Measurements from ENCODE around the gene STAMBPL1. TPM values are rescaled to one million over a fixed set of nuclear protein-coding genes. Genes with fewer than 3 reads are reported as not detected.
A peak's percentile ranks its signal among the peaks of the same experiment; 100 is the strongest.

The STAMBPL1 gene
- polyA plus RNA-seq (2013, experiment 1 of 2): 8.3 TPM
- polyA plus RNA-seq (2013, experiment 2 of 2): 9.1 TPM

- Histone ChIP-seq H4K8ac (ENCODE audit: low read length) (peak within 1 kb of the TSS; percentile 96), H4K91ac (ENCODE audit: low read length) (peak within 1 kb of the TSS; percentile 98), H3K18ac (ENCODE audit: low read depth in 1 of 2, low read length in 2 of 2) (peak within 1 kb of the TSS; percentile 98 to 99), H2AFZ (ENCODE audit: low read depth, low read length) (peak within 1 kb of the TSS; percentile 66), H3K9me3 (ENCODE audit: control insufficient read depth, low read length) (no peaks in the 10 kb centered on the region), H3K14ac (ENCODE audit: low read length in 2 of 2) (peak within 1 kb of the TSS in 1 of 2 experiments; percentile 97), H3K79me1 (replicated peaks; ENCODE audit: low read length, poor library complexity, severe bottlenecking) (peaks cover 2% of the 10 kb centered on the region), H2BK15ac (ENCODE audit: low read depth, poor library complexity, severe bottlenecking) (peak within 1 kb of the TSS; percentile 100), H2BK120ac (ENCODE audit: low read depth, low read length) (peak within 1 kb of the TSS; percentile 89), H2AK5ac (ENCODE audit: low read length, severe bottlenecking) (peak within 1 kb of the TSS; percentile 24), H3K27ac (ENCODE audit: low read length, poor library complexity, severe bottlenecking) (peak within 1 kb of the TSS; percentile 96), H3K27me3 (ENCODE audit: control insufficient read depth in 1 of 2, insufficient read depth in 1 of 2, low read length in 2 of 2) (no peaks in the 10 kb centered on the region), H2BK5ac (ENCODE audit: low read depth, low read length, poor library complexity, severe bottlenecking) (peak within 1 kb of the TSS; percentile 85), H3K4me2 (ENCODE audit: low read length, poor library complexity, severe bottlenecking) (peak within 1 kb of the TSS; percentile 81), H3K4ac (ENCODE audit: low read depth in 1 of 2, low read length in 2 of 2) (peak within 1 kb of the TSS; percentile 92 to 98), H2BK12ac (ENCODE audit: low read length in 2 of 2) (peak within 1 kb of the TSS; percentile 61 to 99), H3K36me3 (ENCODE audit: control insufficient read depth in 1 of 2, insufficient read depth in 2 of 2, low read depth in 1 of 2, low read length in 2 of 2) (no peaks in the 10 kb centered on the region), H3K4me3 (ENCODE audit: insufficient read depth in 1 of 2, low read depth in 1 of 2, low read length in 2 of 2) (peak within 1 kb of the TSS; percentile 88 to 99), H3K4me1 (ENCODE audit: control insufficient read depth, insufficient read depth, low read depth, low read length) (no peaks in the 10 kb centered on the region), H3K9ac (ENCODE audit: low read length) (peak within 1 kb of the TSS; percentile 94), H3K23ac (ENCODE audit: low read length in 2 of 2) (peak within 1 kb of the TSS; percentile 91 to 100)
- no peak for DNase-seq
- WGBS: 3% methylated on average over 22 of the region's 26 CpGs
Observed at GRCh38 chr10:88879534-88880281, at the start of gene STAMBPL1. Gene STAMBPL1, plus strand, starts transcription at chr10:88880245. Its CDS starts 21,464 bp downstream, at chr10:88901709.

GRCh38 chr10:88830643-88831268 lies 49.3 kb upstream of the STAMBPL1 start:
- H3K23ac ChIP-seq (ENCODE audit: low read length in 2 of 2): no peak overlapping the region
- no peak overlapping the region for H3K18ac ChIP-seq (ENCODE audit: low read depth in 1 of 2, low read length in 2 of 2)
- H3K9ac ChIP-seq (ENCODE audit: low read length): no peak overlapping the region
- no peaks in the 10 kb centered on the region for H3K36me3 ChIP-seq (ENCODE audit: control insufficient read depth in 1 of 2, insufficient read depth in 2 of 2, low read depth in 1 of 2, low read length in 2 of 2)
- H3K9me3 ChIP-seq (ENCODE audit: control insufficient read depth, low read length): no peaks in the 10 kb centered on the region
- H4K91ac ChIP-seq (ENCODE audit: low read length): no peak overlapping the region
- H2BK15ac ChIP-seq (ENCODE audit: low read depth, poor library complexity, severe bottlenecking): no peak overlapping the region
- no peak overlapping the region for H3K4ac ChIP-seq (ENCODE audit: low read depth in 1 of 2, low read length in 2 of 2)
- no peak overlapping the region for H2AK5ac ChIP-seq (ENCODE audit: low read length, severe bottlenecking)
- no peak overlapping the region for H3K14ac ChIP-seq (ENCODE audit: low read length in 2 of 2)
- H3K4me2 ChIP-seq (ENCODE audit: low read length, poor library complexity, severe bottlenecking): no peak overlapping the region
- H2AFZ ChIP-seq (ENCODE audit: low read depth, low read length): no peak overlapping the region
- DNase-seq: no peak
- H3K4me3 ChIP-seq (ENCODE audit: insufficient read depth in 1 of 2, low read depth in 1 of 2, low read length in 2 of 2): no peak overlapping the region
- H2BK120ac ChIP-seq (ENCODE audit: low read depth, low read length): no peak overlapping the region
- H4K8ac ChIP-seq (ENCODE audit: low read length): no peak overlapping the region
- WGBS: 87% methylated on average over 8 of the region's 9 CpGs
- no peak overlapping the region for H2BK12ac ChIP-seq (ENCODE audit: low read length in 2 of 2)
- H3K27me3 ChIP-seq (ENCODE audit: control insufficient read depth in 1 of 2, insufficient read depth in 1 of 2, low read length in 2 of 2): no peaks in the 10 kb centered on the region
- no peaks in the 10 kb centered on the region for H3K79me1 ChIP-seq (replicated peaks; ENCODE audit: low read length, poor library complexity, severe bottlenecking)
- no peaks in the 10 kb centered on the region for H3K4me1 ChIP-seq (ENCODE audit: control insufficient read depth, insufficient read depth, low read depth, low read length)
- no peak overlapping the region for H3K27ac ChIP-seq (ENCODE audit: low read length, poor library complexity, severe bottlenecking)
- no peak overlapping the region for H2BK5ac ChIP-seq (ENCODE audit: low read depth, low read length, poor library complexity, severe bottlenecking)

- no peaks in the 10 kb centered on the region for H3K79me1 ChIP-seq (replicated peaks; ENCODE audit: low read length, poor library complexity, severe bottlenecking)
- no peak for DNase-seq
- H3K9me3 ChIP-seq (ENCODE audit: control insufficient read depth, low read length): no peaks in the 10 kb centered on the region
- H3K36me3 ChIP-seq (ENCODE audit: control insufficient read depth in 1 of 2, insufficient read depth in 2 of 2, low read depth in 1 of 2, low read length in 2 of 2): no peaks in the 10 kb centered on the region
- no peak overlapping the region for H3K4me3 ChIP-seq (ENCODE audit: insufficient read depth in 1 of 2, low read depth in 1 of 2, low read length in 2 of 2)
- no peak overlapping the region for H2BK120ac ChIP-seq (ENCODE audit: low read depth, low read length)
- H4K8ac ChIP-seq (ENCODE audit: low read length): no peak overlapping the region
- no peak overlapping the region for H2BK15ac ChIP-seq (ENCODE audit: low read depth, poor library complexity, severe bottlenecking)
- H2AFZ ChIP-seq (ENCODE audit: low read depth, low read length): no peak overlapping the region
- H2AK5ac ChIP-seq (ENCODE audit: low read length, severe bottlenecking): no peak overlapping the region
- no peak overlapping the region for H3K9ac ChIP-seq (ENCODE audit: low read length)
- H3K27me3 ChIP-seq (ENCODE audit: control insufficient read depth in 1 of 2, insufficient read depth in 1 of 2, low read length in 2 of 2): no peaks in the 10 kb centered on the region
- no peak overlapping the region for H4K91ac ChIP-seq (ENCODE audit: low read length)
- no peak overlapping the region for H3K14ac ChIP-seq (ENCODE audit: low read length in 2 of 2)
- H3K4me2 ChIP-seq (ENCODE audit: low read length, poor library complexity, severe bottlenecking): no peak overlapping the region
- H2BK5ac ChIP-seq (ENCODE audit: low read depth, low read length, poor library complexity, severe bottlenecking): no peak overlapping the region
- H3K27ac ChIP-seq (ENCODE audit: low read length, poor library complexity, severe bottlenecking): no peak overlapping the region
- WGBS: 63% methylated on average over 5 of the region's 8 CpGs
- H2BK12ac ChIP-seq (ENCODE audit: low read length in 2 of 2): no peak overlapping the region
- no peak overlapping the region for H3K23ac ChIP-seq (ENCODE audit: low read length in 2 of 2)
- H3K18ac ChIP-seq (ENCODE audit: low read depth in 1 of 2, low read length in 2 of 2): no peak overlapping the region
- no peak overlapping the region for H3K4ac ChIP-seq (ENCODE audit: low read depth in 1 of 2, low read length in 2 of 2)
- H3K4me1 ChIP-seq (ENCODE audit: control insufficient read depth, insufficient read depth, low read depth, low read length): no peaks in the 10 kb centered on the region
Observed at GRCh38 chr10:88831709-88832108, 48.3 kb upstream of the STAMBPL1 start.

- Histone ChIP-seq H3K27ac (ENCODE audit: low read length, poor library complexity, severe bottlenecking) (no peak overlapping the region), H3K14ac (ENCODE audit: low read length in 2 of 2) (no peak overlapping the region), H3K4me1 (ENCODE audit: control insufficient read depth, insufficient read depth, low read depth, low read length) (no peaks in the 10 kb centered on the region), H3K4me2 (ENCODE audit: low read length, poor library complexity, severe bottlenecking) (no peak overlapping the region), H3K36me3 (ENCODE audit: control insufficient read depth in 1 of 2, insufficient read depth in 2 of 2, low read depth in 1 of 2, low read length in 2 of 2) (no peaks in the 10 kb centered on the region), H3K27me3 (ENCODE audit: control insufficient read depth in 1 of 2, insufficient read depth in 1 of 2, low read length in 2 of 2) (no peaks in the 10 kb centered on the region), H2BK12ac (ENCODE audit: low read length in 2 of 2) (no peak overlapping the region), H3K4me3 (ENCODE audit: insufficient read depth in 1 of 2, low read depth in 1 of 2, low read length in 2 of 2) (no peak overlapping the region), H2AFZ (ENCODE audit: low read depth, low read length) (no peak overlapping the region), H2BK15ac (ENCODE audit: low read depth, poor library complexity, severe bottlenecking) (no peak overlapping the region), H3K23ac (ENCODE audit: low read length in 2 of 2) (no peak overlapping the region), H3K9ac (ENCODE audit: low read length) (no peak overlapping the region), H3K4ac (ENCODE audit: low read depth in 1 of 2, low read length in 2 of 2) (no peak overlapping the region), H4K8ac (ENCODE audit: low read length) (no peak overlapping the region), H3K9me3 (ENCODE audit: control insufficient read depth, low read length) (no peaks in the 10 kb centered on the region), H4K91ac (ENCODE audit: low read length) (no peak overlapping the region), H3K79me1 (replicated peaks; ENCODE audit: low read length, poor library complexity, severe bottlenecking) (no peaks in the 10 kb centered on the region), H3K18ac (ENCODE audit: low read depth in 1 of 2, low read length in 2 of 2) (no peak overlapping the region), H2AK5ac (ENCODE audit: low read length, severe bottlenecking) (no peak overlapping the region), H2BK120ac (ENCODE audit: low read depth, low read length) (no peak overlapping the region), H2BK5ac (ENCODE audit: low read depth, low read length, poor library complexity, severe bottlenecking) (no peak overlapping the region)
- DNase-seq: no peak
Observed at GRCh38 chr10:88832376-88832775, 47.7 kb upstream of the STAMBPL1 start.

All from mesenchymal stem cell (in vitro differentiated cells and primary cell).